K562 (cell line): ENCODE results near the gene KLHL29. TPM values are rescaled to one million over a fixed set of nuclear protein-coding genes. Genes with fewer than 3 reads are reported as not detected.

Source experiments
- ATAC-seq: fragments of 200-7000 bp; cut with Tn5 transposase; 3 replicates; pipeline ENCODE4 v1.9.1; 2020; ENCODE audit warnings: moderate library complexity
- BruUV-seq: library from RNA; stranded (reverse); fragments of 400-500 nt; replicated peaks from 2 replicates; lab custom pipeline; 2021; lab: Mats Ljungman, UMichigan
- CTCF ChIA-PET: fragments of 300-600 bp; formaldehyde crosslinking; extraction: SDS; loops from one replicate; lab custom pipeline; 2021; ENCODE audit warnings: low intra/inter-chr PET ratio; lab: Yijun Ruan, JAX
- POLR2A ChIA-PET: fragments of 300-600, 350-650 bp; sonication (Branson Sonifier 250); formaldehyde crosslinking; extraction: SDS; loops from one replicate; lab custom pipeline; 2021; ENCODE audit warnings: antibody characterized with exemption, inconsistent platforms; lab: Yijun Ruan, JAX
- DNase-seq, 4 experiments: peaks; one replicate each; pipeline versions ENCODE4 v3.0.0 to v3.0.0-alpha.2; 2011 to 2018; ENCODE audit warnings: low spot score in 3 of 4, mixed read lengths in 3 of 4; ENCODE audit errors: extremely low read depth in 1 of 4
- FAIRE-seq: peaks from 2 replicates; lab custom pipeline; 2011; peaks lifted over from hg19 to GRCh38; lab: Jason Lieb, UNC
- H2AFZ ChIP-seq: 2 replicates; pipeline ENCODE4 v1.6.0; 2011; ENCODE audit warnings: low read depth, low read length, control low read depth, inconsistent platforms
- H3K27ac ChIP-seq: fragments of 200-600 bp; 3 replicates; pipeline ENCODE4 v1.8.0; 2011; ENCODE audit warnings: low read depth, mild to moderate bottlenecking, control low read depth, inconsistent platforms, low read length, moderate library complexity, mixed read lengths; ENCODE audit errors: extremely low read depth
- H3K27me3 ChIP-seq, 2 experiments: fragments of 300-600 bp in 1 of 2; 2 replicates in 1 of 2; 3 replicates in 1 of 2; pipeline versions ENCODE4 v1.6.0 to v1.8.0; 2011; ENCODE audit warnings: inconsistent platforms in 2 of 2, low read length in 2 of 2, mild to moderate bottlenecking in 1 of 2, mixed read lengths in 1 of 2, moderate library complexity in 1 of 2; ENCODE audit not compliant: control insufficient read depth in 2 of 2, insufficient read depth in 2 of 2
- H3K36me3 ChIP-seq: fragments of 300-600 bp; 3 replicates; pipeline ENCODE4 v1.8.0; 2011; ENCODE audit warnings: mild to moderate bottlenecking, low read length, inconsistent platforms; ENCODE audit not compliant: control insufficient read depth, insufficient read depth
- H3K4me1 ChIP-seq, 2 experiments: fragments of 200-600 bp in 1 of 2; replicated peaks in 1 of 2; 2 replicates in 1 of 2; 3 replicates in 1 of 2; pipeline versions ENCODE4 v1.5.1 to v1.8.0; 2011; ENCODE audit warnings: inconsistent platforms in 2 of 2, low read length in 2 of 2, mild to moderate bottlenecking in 1 of 2, mixed read lengths in 1 of 2, moderate library complexity in 1 of 2; ENCODE audit not compliant: control insufficient read depth in 2 of 2, insufficient read depth in 2 of 2
- H3K4me2 ChIP-seq: 2 replicates; pipeline ENCODE4 v1.6.1; 2011; ENCODE audit warnings: low read length, control low read depth, inconsistent platforms, mixed read lengths; ENCODE audit not compliant: insufficient read depth
- H3K4me3 ChIP-seq: fragments of 200-600 bp; sonication (generic), shearing (Covaris generic); 2 replicates; pipeline ENCODE4 v1.5.1; 2016; ENCODE audit warnings: control low read depth, inconsistent platforms
- H3K79me2 ChIP-seq: fragments of 200-600 bp; 3 replicates; pipeline ENCODE4 v1.8.0; 2011; ENCODE audit warnings: low read length, inconsistent platforms; ENCODE audit not compliant: control insufficient read depth, insufficient read depth
- H3K9ac ChIP-seq, 2 experiments: 2 replicates each; pipeline versions ENCODE4 v1.6.0 to v1.6.1; 2011; ENCODE audit warnings: low read depth in 2 of 2, low read length in 2 of 2, control low read depth in 1 of 2, inconsistent platforms in 1 of 2, mild to moderate bottlenecking in 1 of 2, mixed read lengths in 1 of 2; ENCODE audit not compliant: insufficient read depth in 1 of 2
- H3K9me1 ChIP-seq: one replicate; pipeline ENCODE4 v1.6.0; 2011; ENCODE audit warnings: inconsistent platforms, mild to moderate bottlenecking, low read length, moderate library complexity; ENCODE audit not compliant: control insufficient read depth, insufficient read depth
- H3K9me3 ChIP-seq: replicated peaks from 2 replicates; pipeline ENCODE4 v1.5.1; 2011; ENCODE audit warnings: low read depth, low read length, inconsistent platforms; ENCODE audit not compliant: control insufficient read depth, insufficient read depth
- H4K20me1 ChIP-seq: replicated peaks from 2 replicates; pipeline ENCODE4 v1.6.1; 2011; ENCODE audit warnings: low read length, inconsistent platforms, mixed read lengths; ENCODE audit not compliant: control insufficient read depth, insufficient read depth
- CHD1 ChIP-seq: fragments of 200-600 bp; sonication (generic); IDR thresholded peaks from one replicate; pipeline ENCODE4 v1.6.1; 2012; ENCODE audit warnings: mild to moderate bottlenecking, moderate library complexity, low read length, inconsistent platforms
- HLTF ChIP-seq: fragments of 450-650 bp; IDR thresholded peaks from 2 replicates; pipeline ENCODE4 v1.6.1; 2016
- MAX ChIP-seq: sonication (generic); formaldehyde crosslinking; IDR thresholded peaks from 2 replicates; pipeline ENCODE4 v1.9.0; 2022; ENCODE audit warnings: mild to moderate bottlenecking, missing genetic modification reagents
- MBD2 ChIP-seq: sonication (generic); IDR thresholded peaks from 2 replicates; pipeline ENCODE4 v1.6.1; 2016; ENCODE audit warnings: low read depth, borderline replicate concordance
- NCOA4 ChIP-seq: fragments of 450-650 bp; IDR thresholded peaks from 2 replicates; pipeline ENCODE4 v1.6.1; 2018; ENCODE audit warnings: mild to moderate bottlenecking; ENCODE audit not compliant: partially characterized antibody
- RNF219 ChIP-seq: fragments of 250-450 bp; sonication (Bioruptor Pico); IDR thresholded peaks from 2 replicates; pipeline ENCODE4 v1.5.0; 2022; ENCODE audit warnings: mild to moderate bottlenecking
- ZBTB5 ChIP-seq: fragments of 450-650 bp; IDR thresholded peaks from 2 replicates; pipeline ENCODE4 v1.6.1; 2017; ENCODE audit warnings: antibody characterized with exemption
- ZNF79 ChIP-seq: fragments of 250-450 bp; sonication (Bioruptor Pico); IDR thresholded peaks from 2 replicates; pipeline ENCODE4 v1.4.0; 2020; ENCODE audit warnings: low read depth, mild to moderate bottlenecking, moderate library complexity
- WGBS: fragments of 100-300 bp; shearing (Covaris generic); methylation state at CpG from one replicate; pipeline ENCODE4 v1.1.6; 2016; ENCODE audit warnings: low coverage, mixed read lengths; ENCODE audit not compliant: insufficient coverage; ENCODE audit errors: missing lambda C conversion rate; 5-methylcytosine and 5-hydroxymethylcytosine counted together
- in situ Hi-C: fragments of 300-500 bp; cut with MboI; formaldehyde crosslinking; loops from 4 replicates; pipeline ENCODE4 v1.15.0; 2018; ENCODE audit warnings: inconsistent platforms, mixed read lengths
- intact Hi-C: fragments of 100-400 bp; cut with micrococcal nuclease; formaldehyde crosslinking; loops from 2 replicates; pipeline ENCODE4 v1.14.2; 2022
- polyA plus RNA-seq, 8 experiments: library from polyadenylated mRNA; depleted of rRNA in 4 of 8; stranded (reverse) in 5 of 8; unstranded in 3 of 8; fragments of >200 nt; fragmentation: Nextera tagmentation in 2 of 8; fragmentation: Illumina TruSeq in 1 of 8; extraction: Ambion mirVana in 2 of 8; extraction: Trizol in 1 of 8; gene quantifications; 2 replicates each; pipeline versions ENCODE4 v1.2.1 to v1.2.3, GENCODE V29; 2011 to 2014; ENCODE audit warnings: inconsistent platforms in 1 of 8, missing spikeins in 1 of 8
- total RNA-seq, 7 experiments: library from RNA; depleted of rRNA in 6 of 7; stranded (reverse); fragments of >200 nt in 6 of 7; fragmentation: Illumina TruSeq in 2 of 7; extraction: Trizol in 2 of 7; gene quantifications; 2 replicates each; pipeline versions ENCODE4 v1.2.1 to v1.2.3, GENCODE V29; 2011 to 2021; ENCODE audit warnings: low replicate concordance in 1 of 7

The KLHL29 gene
- total and polyA plus RNA-seq, 9 of the 15 experiments (the other 6 are each of a cell fraction or from before 2014, with no cell fraction given), result 0.03 to 0.31 (median 0.08) TPM; not detected in 1

- H3K4me1 ChIP-seq, result peaks cover 0 to 20% of the 10 kb centered on the region in 2 experiments; a peak in 2 of 5 replicates
- ChIA-PET POLR2A (no interaction called here), CTCF (no interaction called here)
- no peaks in the 10 kb centered on the region for H3K36me3 ChIP-seq
- no TSS peak for BruUV-seq
- H3K9me3 ChIP-seq, result no peaks in the 10 kb centered on the region
- no peak overlapping the region for H3K4me2 ChIP-seq
- intact Hi-C loops, result no loop called here
- H3K4me3 ChIP-seq, result no peak overlapping the region
- TF ChIP-seq CHD1 (no peak), MBD2 (no peak), HLTF (no peak), ZNF79 (CRISPR knock-in tag) (no peak), RNF219 (CRISPR knock-in tag) (no peak), NCOA4 (no peak), ZBTB5 (no peak), MAX (CRISPR knock-in tag) (no peak)
- no peak overlapping the region for H2AFZ ChIP-seq
- peaks cover 2 to 43% of the 10 kb centered on the region in 2 experiments; a peak in 3 of 5 replicates for H3K27me3 ChIP-seq
- no peak overlapping the region for H3K27ac ChIP-seq
- H4K20me1 ChIP-seq, result peaks cover 9% of the 10 kb centered on the region
- DNase-seq, result no peak
- ATAC-seq, result no peak
- no peak overlapping the region for H3K9ac ChIP-seq
- in situ Hi-C loops, result no loop called here
- no peak for FAIRE-seq
- no peaks in the 10 kb centered on the region for H3K79me2 ChIP-seq
- no peaks in the 10 kb centered on the region for H3K9me1 ChIP-seq
- 20% methylated on average over 4 of the region's 5 CpGs for WGBS
Observed at GRCh38 chr2:23693606-23693951, 308.6 kb downstream of the KLHL29 start.
